Measurements from ENCODE around the gene BTG4.

- TF ChIP-seq ELK1 (CRISPR knock-in tag; IDR thresholded peaks at IDR 0.05) (no peak), POLR2A (conservative IDR thresholded peaks at IDR 0.05) (no peak), GABPB2 (CRISPR knock-in tag; conservative IDR thresholded peaks at IDR 0.05) (no peak), JUND (IDR thresholded peaks at IDR 0.05; ENCODE audit: borderline replicate concordance, low read depth, low read length) (no peak), JUND (tag; IDR thresholded peaks at IDR 0.05; ENCODE audit: borderline replicate concordance, low read depth, low read length) (no peak), RBBP5 (IDR thresholded peaks at IDR 0.05; ENCODE audit: borderline replicate concordance, insufficient read depth, low read length, poor library complexity, severe bottlenecking) (no peak), ZNF512 (tag; IDR thresholded peaks at IDR 0.05) (no peak), TRIM24 (IDR thresholded peaks at IDR 0.05) (no peak), RERE (CRISPR knock-in tag; IDR thresholded peaks at IDR 0.05; ENCODE audit: borderline replicate concordance) (no peak), ZNF239 (CRISPR knock-in tag; IDR thresholded peaks at IDR 0.05) (no peak), MTA1 (IDR thresholded peaks at IDR 0.05; ENCODE audit: borderline replicate concordance) (no peak), RAD21 (CRISPR knock-in tag; conservative IDR thresholded peaks at IDR 0.05 in 1 of 2, IDR thresholded peaks at IDR 0.05 in 1 of 2) (no peak)
Observed at GRCh38 chr11:111554532-111554931, 42.3 kb upstream of the BTG4 start.

All from K562 (cell line).